ENCODE measurements around the gene ABCF3. TPM values are rescaled to one million over a fixed set of nuclear protein-coding genes. Genes with fewer than 3 reads are reported as not detected.

The ABCF3 gene
- total RNA-seq, 4 donors from 2014 or later: 51.1 to 83.4 (median 72.6) TPM

DNA sequence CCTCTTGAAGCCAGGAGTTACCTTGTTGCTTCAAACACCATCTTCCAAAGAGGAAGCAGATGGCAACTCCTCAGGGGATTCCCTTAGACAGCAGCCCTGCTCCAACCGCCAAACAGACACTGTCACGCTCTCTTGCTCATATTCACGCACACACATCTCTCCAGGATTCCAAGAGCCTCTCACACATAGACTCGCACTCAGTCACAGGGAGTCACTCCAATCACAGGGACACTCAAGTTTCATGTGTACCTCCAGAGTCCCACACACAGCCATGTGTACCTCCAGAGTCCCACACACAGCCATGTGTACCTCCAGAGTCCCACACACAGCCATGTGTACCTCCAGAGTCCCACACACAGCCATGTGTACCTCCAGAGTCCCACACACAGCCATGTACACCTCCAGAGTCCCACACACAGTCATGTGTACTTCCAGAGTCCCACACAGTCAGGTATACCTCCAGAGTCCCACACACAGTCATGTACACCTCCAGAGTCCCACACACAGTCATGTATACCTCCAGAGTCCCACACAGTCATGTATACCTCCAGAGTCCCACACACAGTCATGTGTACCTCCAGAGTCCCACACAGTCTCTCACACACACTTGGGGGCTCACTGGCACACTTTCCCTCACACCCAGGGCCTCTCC is 49.5 kb downstream of the ABCF3 start:
- no peak overlapping the region for H3K4me3 ChIP-seq (replicated peaks in 1 of 3)
- peaks cover 0 to 14% of the 10 kb centered on the region in 2 donors for H3K4me1 ChIP-seq
- H3K27me3 ChIP-seq: peaks cover 6% of the 10 kb centered on the region
- H3K9me3 ChIP-seq: no peaks in the 10 kb centered on the region
- TF ChIP-seq POLR2A (IDR thresholded peaks at IDR 0.05): no peak
- TF ChIP-seq, protein P1, sequence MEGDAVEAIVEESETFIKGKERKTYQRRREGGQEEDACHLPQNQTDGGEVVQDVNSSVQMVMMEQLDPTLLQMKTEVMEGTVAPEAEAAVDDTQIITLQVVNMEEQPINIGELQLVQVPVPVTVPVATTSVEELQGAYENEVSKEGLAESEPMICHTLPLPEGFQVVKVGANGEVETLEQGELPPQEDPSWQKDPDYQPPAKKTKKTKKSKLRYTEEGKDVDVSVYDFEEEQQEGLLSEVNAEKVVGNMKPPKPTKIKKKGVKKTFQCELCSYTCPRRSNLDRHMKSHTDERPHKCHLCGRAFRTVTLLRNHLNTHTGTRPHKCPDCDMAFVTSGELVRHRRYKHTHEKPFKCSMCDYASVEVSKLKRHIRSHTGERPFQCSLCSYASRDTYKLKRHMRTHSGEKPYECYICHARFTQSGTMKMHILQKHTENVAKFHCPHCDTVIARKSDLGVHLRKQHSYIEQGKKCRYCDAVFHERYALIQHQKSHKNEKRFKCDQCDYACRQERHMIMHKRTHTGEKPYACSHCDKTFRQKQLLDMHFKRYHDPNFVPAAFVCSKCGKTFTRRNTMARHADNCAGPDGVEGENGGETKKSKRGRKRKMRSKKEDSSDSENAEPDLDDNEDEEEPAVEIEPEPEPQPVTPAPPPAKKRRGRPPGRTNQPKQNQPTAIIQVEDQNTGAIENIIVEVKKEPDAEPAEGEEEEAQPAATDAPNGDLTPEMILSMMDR (IDR thresholded peaks at IDR 0.05): no peak
- H3K36me3 ChIP-seq: no peaks in the 10 kb centered on the region
- WGBS, 2 donors: 32 to 59% methylated on average over 4 of the region's 4 CpGs
- no peak overlapping the region for H3K27ac ChIP-seq
- intact Hi-C loops (cut with DNase I): loop anchor here (10.0 kb wide), 1 partner anchor 49 kb away; no protein-coding TSS in a partner anchor
- no peak for DNase-seq

DNA sequence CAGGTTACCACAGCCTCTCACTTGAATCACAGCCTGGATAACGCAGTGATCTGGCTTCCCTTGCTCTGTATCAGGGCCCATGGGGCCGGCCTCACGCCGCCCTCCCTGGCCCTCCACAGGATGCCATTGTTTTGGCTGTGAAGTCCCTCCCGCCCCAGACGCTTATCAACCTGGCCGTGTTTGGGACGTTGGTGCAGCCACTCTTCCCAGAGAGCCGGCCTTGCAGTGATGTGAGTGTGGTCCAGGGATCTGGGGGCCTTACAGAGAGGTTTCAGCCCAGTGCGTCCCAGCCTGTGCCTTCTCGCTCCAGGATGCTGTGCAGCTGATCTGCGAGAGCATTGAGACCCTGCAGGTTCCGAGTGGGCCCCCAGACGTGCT is 50.0 kb downstream of the ABCF3 start:
- 61 to 65% methylated on average over 12 to 13 of the region's 14 CpGs for WGBS, 2 donors
- Histone ChIP-seq H3K36me3 (no peaks in the 10 kb centered on the region), H3K4me1 (peaks cover 0 to 9% of the 10 kb centered on the region in 2 donors), H3K27me3 (peaks cover 6% of the 10 kb centered on the region), H3K9me3 (no peaks in the 10 kb centered on the region), H3K27ac (no peak overlapping the region), H3K4me3 (replicated peaks in 1 of 3) (no peak overlapping the region)
- TF ChIP-seq, protein P1 (IDR thresholded peaks at IDR 0.05): no peak
- TF ChIP-seq POLR2A (IDR thresholded peaks at IDR 0.05): no peak
- intact Hi-C loops (cut with DNase I): loop anchor here (10.0 kb wide), 1 partner anchor 49 kb away; no protein-coding TSS in a partner anchor
- no peak for DNase-seq

DNA sequence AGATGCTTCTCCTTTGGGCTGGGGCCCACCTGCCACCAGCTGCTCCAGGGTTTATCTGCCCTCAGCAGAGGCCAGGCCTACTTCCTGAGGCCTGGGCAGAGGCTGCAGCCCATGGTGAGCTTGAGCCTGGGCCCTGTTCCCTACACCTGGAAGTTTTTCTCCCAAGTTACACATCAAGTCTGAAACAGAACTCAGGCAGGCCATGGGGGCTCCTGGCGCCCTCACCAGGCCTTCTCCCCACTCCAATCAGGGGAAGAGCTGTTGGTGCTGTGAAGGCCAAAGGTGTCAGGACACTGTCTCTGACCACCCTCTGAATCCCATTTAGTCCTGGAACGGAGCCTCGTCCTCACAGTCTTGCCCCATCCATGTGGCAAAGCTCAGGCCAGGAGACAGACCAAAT is 50.6 kb downstream of the ABCF3 start:
- no peak overlapping the region for H3K27ac ChIP-seq
- no peak for TF ChIP-seq POLR2A (IDR thresholded peaks at IDR 0.05)
- TF ChIP-seq, protein P1 (IDR thresholded peaks at IDR 0.05): no peak
- DNase-seq: no peak
- H3K27me3 ChIP-seq: peaks cover 3% of the 10 kb centered on the region
- no peaks in the 10 kb centered on the region for H3K36me3 ChIP-seq
- H3K4me3 ChIP-seq (replicated peaks in 1 of 3): no peak overlapping the region
- H3K9me3 ChIP-seq: no peaks in the 10 kb centered on the region
- intact Hi-C loops (cut with DNase I): loop anchor here (10.0 kb wide), 1 partner anchor 48 kb away; no protein-coding TSS in a partner anchor
- WGBS, 2 donors: 77 to 85% methylated on average over 3 of the region's 3 CpGs
- H3K4me1 ChIP-seq: peaks cover 5 to 14% of the 10 kb centered on the region in 2 donors

GRCh38 chr3:184237211-184237610 is 51.2 kb downstream of the ABCF3 start:
- H3K4me3 ChIP-seq (replicated peaks in 1 of 3): no peak overlapping the region
- 74 to 80% methylated on average over 7 of the region's 7 CpGs for WGBS, 2 donors
- no peak for DNase-seq
- H3K27me3 ChIP-seq: no peaks in the 10 kb centered on the region
- peaks cover under 1% of the 10 kb centered on the region in 2 donors for H3K36me3 ChIP-seq
- intact Hi-C loops (cut with DNase I): loop anchor here (10.0 kb wide), 1 partner anchor 48 kb away; no protein-coding TSS in a partner anchor
- H3K27ac ChIP-seq: no peak overlapping the region
- peaks cover 9 to 19% of the 10 kb centered on the region in 2 donors for H3K4me1 ChIP-seq
- no peak for TF ChIP-seq POLR2A (IDR thresholded peaks at IDR 0.05)
- TF ChIP-seq, protein P1 (IDR thresholded peaks at IDR 0.05): no peak
- no peaks in the 10 kb centered on the region for H3K9me3 ChIP-seq

- peaks cover 7% of the 10 kb centered on the region in 2 donors for H3K36me3 ChIP-seq
- intact Hi-C loops (cut with DNase I): loop anchor here (10.0 kb wide), 1 partner anchor 47 kb away; no protein-coding TSS in a partner anchor
- DNase-seq: no peak
- TF ChIP-seq, protein P1 (IDR thresholded peaks at IDR 0.05): no peak
- TF ChIP-seq POLR2A (IDR thresholded peaks at IDR 0.05): no peak
- no peak overlapping the region for H3K27ac ChIP-seq
- no peak overlapping the region for H3K4me3 ChIP-seq (replicated peaks in 1 of 3)
- H3K4me1 ChIP-seq: peaks cover 9 to 19% of the 10 kb centered on the region in 2 donors
- H3K9me3 ChIP-seq: no peaks in the 10 kb centered on the region
- H3K27me3 ChIP-seq: no peaks in the 10 kb centered on the region
- WGBS, 2 donors: 52% methylated on average over 1 of the region's 1 CpG
Measured at GRCh38 chr3:184237807-184238206, 51.8 kb downstream of the ABCF3 start.
